Mesothelial cell of epicardium (in vitro differentiated cells): Measurements from ENCODE around the gene HCAR2. TPM values are rescaled to one million over a fixed set of nuclear protein-coding genes. Genes with fewer than 3 reads are reported as not detected.

Experiments used
- DNase-seq, 2 experiments: peaks; one replicate each; pipeline ENCODE4 v3.0.0; 2021; ENCODE audit warnings: low spot score in 2 of 2; ENCODE audit not compliant: unreplicated experiment in 2 of 2
- H3K27ac Mint-ChIP-seq: 2 replicates; pipeline ENCODE4 v1.8.0; 2021; ENCODE audit warnings: mixed read lengths
- H3K27me3 Mint-ChIP-seq: 2 replicates; pipeline ENCODE4 v1.8.0; 2021; ENCODE audit warnings: low read depth, mixed read lengths
- H3K36me3 Mint-ChIP-seq: 2 replicates; pipeline ENCODE4 v1.8.0; 2021; ENCODE audit warnings: mixed read lengths
- H3K4me1 Mint-ChIP-seq: 2 replicates; pipeline ENCODE4 v1.8.0; 2021; ENCODE audit warnings: mixed read lengths
- H3K4me3 Mint-ChIP-seq: 2 replicates; pipeline ENCODE4 v1.8.0; 2021; ENCODE audit warnings: mild to moderate bottlenecking, moderate library complexity, mixed read lengths
- H3K9me3 Mint-ChIP-seq: 2 replicates; pipeline ENCODE4 v1.8.0; 2021; ENCODE audit warnings: mixed read lengths
- CTCF ChIP-seq: fragments of 200-600 bp; sonication (generic); IDR thresholded peaks from one replicate; pipeline ENCODE4 v1.5.0; 2021; ENCODE audit warnings: antibody characterized with exemption; ENCODE audit not compliant: unreplicated experiment
- total RNA-seq: library from RNA; stranded (reverse); gene quantifications from 3 replicates; pipeline ENCODE4 v1.2.1, GENCODE V29; 2021

Gene HCAR2
- total RNA-seq, 1 donor from 2014 or later: 10.9 TPM

- Mint-ChIP-seq H3K36me3 (no peaks in the 10 kb centered on the region), H3K4me3 (no peak overlapping the region), H3K4me1 (peaks cover 2% of the 10 kb centered on the region), H3K9me3 (no peaks in the 10 kb centered on the region), H3K27ac (no peak overlapping the region), H3K27me3 (no peaks in the 10 kb centered on the region)
- DNase-seq: no peak
- TF ChIP-seq CTCF: no peak
Measured at GRCh38 chr12:122743895-122744525, 40.9 kb upstream of the HCAR2 start.

- peaks cover 3% of the 10 kb centered on the region for H3K9me3 Mint-ChIP-seq
Measured at GRCh38 chr12:122740351-122740750, 37.2 kb upstream of the HCAR2 start.

GRCh38 chr12:122738571-122738970 lies 35.4 kb upstream of the HCAR2 start:
- no peak overlapping the region for H3K27ac Mint-ChIP-seq
- no peak for TF ChIP-seq CTCF

More at GRCh38 chr12:122740351-122740750, 37.2 kb upstream of the HCAR2 start:
- Mint-ChIP-seq H3K27ac (no peak overlapping the region), H3K4me1 (no peaks in the 10 kb centered on the region), H3K36me3 (no peaks in the 10 kb centered on the region), H3K4me3 (no peak overlapping the region), H3K27me3 (no peaks in the 10 kb centered on the region)
- DNase-seq: no peak
- no peak for TF ChIP-seq CTCF

GRCh38 chr12:122732611-122733010 lies 29.5 kb upstream of the HCAR2 start:
- Mint-ChIP-seq H3K27ac (peak overlapping the region; percentile 66), H3K36me3 (no peaks in the 10 kb centered on the region), H3K4me3 (no peak overlapping the region), H3K4me1 (peaks cover 34% of the 10 kb centered on the region), H3K27me3 (no peaks in the 10 kb centered on the region), H3K9me3 (peaks cover 3% of the 10 kb centered on the region)
- TF ChIP-seq CTCF: no peak
- DNase-seq: no peak

More at GRCh38 chr12:122738571-122738970, 35.4 kb upstream of the HCAR2 start:
- no peak for DNase-seq
- Mint-ChIP-seq H3K9me3 (peaks cover 3% of the 10 kb centered on the region), H3K4me3 (no peak overlapping the region), H3K27me3 (no peaks in the 10 kb centered on the region), H3K36me3 (no peaks in the 10 kb centered on the region), H3K4me1 (no peaks in the 10 kb centered on the region)

- no peaks in the 10 kb centered on the region for H3K36me3 Mint-ChIP-seq
- peaks cover 34% of the 10 kb centered on the region for H3K4me1 Mint-ChIP-seq
- H3K9me3 Mint-ChIP-seq: peaks cover 3% of the 10 kb centered on the region
Measured at GRCh38 chr12:122732170-122732569, 29.0 kb upstream of the HCAR2 start.

More at GRCh38 chr12:122732170-122732569, 29.0 kb upstream of the HCAR2 start:
- no peaks in the 10 kb centered on the region for H3K27me3 Mint-ChIP-seq
- no peak for TF ChIP-seq CTCF
- H3K4me3 Mint-ChIP-seq: no peak overlapping the region
- H3K27ac Mint-ChIP-seq: peak overlapping the region; percentile 66
- no peak for DNase-seq
